GM19463 (cell line): ENCODE measurements around the gene NKX1-1.

Source experiments
- ATAC-seq: cut with Tn5 transposase; IDR thresholded peaks from one replicate; pipeline ENCODE4 v1.9.1; 2021; ENCODE audit warnings: mild to moderate bottlenecking, moderate library complexity; ENCODE audit not compliant: unreplicated experiment

NKX1-1 gene

DNA sequence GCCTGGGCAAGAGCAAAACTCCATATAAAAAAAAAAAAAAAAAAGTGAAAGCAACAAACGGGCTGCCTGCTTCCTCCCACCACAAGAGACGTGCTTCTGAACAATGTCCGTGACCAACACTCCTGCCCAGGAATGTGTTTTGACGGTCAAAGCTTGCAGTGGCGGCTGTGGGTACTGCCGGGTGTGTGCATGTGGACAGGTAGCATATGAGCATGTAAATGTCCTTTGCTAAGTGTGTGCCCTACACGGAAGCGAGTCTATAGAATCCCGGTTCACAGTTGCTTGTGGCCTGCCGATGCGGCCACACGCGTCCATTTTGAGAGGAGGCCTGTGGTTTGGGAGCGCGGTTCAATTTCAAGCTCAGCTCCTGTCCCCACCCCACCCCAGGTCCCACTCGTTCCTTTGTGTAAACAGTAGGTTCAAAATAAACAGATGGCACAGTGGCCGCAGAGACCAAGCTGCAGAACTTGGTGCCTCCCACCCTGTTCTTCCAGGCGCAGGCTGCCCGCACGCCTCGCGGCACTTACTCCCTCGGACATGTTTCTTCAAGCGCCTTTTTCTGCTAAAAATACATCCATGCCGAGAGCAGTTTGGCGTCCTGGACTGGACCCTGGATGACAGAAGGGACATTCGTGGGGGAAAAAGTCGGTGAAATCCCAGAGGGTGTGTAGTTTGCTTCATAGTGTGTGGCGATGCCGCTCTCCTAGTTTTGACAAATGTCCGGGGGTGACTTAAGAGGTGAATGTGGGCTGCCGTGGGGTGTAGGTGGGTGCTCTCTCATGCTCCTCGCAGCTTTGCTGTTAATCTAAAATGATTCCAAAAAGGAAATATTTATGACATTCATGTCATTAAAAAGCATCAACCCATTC is 11.5 kb upstream of the NKX1-1 start:
- no peak for ATAC-seq

GRCh38 chr4:1416948-1417260 is 10.7 kb upstream of the NKX1-1 start:
- no peak for ATAC-seq

- no peak for ATAC-seq
Measured at GRCh38 chr4:1416051-1416947, 10.1 kb upstream of the NKX1-1 start.

DNA sequence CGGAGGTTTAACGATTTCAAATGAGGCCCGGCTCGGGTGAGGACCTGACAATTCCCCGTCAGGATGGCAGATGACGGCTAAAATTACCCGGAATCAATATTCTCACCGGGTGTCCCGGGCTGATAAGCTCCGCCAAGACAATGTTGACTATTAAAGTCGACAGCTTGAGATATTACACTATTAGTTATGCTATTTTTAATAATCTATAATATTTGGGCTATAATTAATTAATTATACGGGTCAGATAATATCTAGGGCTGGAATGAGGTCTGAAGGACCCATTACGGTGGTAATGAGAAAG is 9.4 kb upstream of the NKX1-1 start:
- ATAC-seq, result no peak

DNA sequence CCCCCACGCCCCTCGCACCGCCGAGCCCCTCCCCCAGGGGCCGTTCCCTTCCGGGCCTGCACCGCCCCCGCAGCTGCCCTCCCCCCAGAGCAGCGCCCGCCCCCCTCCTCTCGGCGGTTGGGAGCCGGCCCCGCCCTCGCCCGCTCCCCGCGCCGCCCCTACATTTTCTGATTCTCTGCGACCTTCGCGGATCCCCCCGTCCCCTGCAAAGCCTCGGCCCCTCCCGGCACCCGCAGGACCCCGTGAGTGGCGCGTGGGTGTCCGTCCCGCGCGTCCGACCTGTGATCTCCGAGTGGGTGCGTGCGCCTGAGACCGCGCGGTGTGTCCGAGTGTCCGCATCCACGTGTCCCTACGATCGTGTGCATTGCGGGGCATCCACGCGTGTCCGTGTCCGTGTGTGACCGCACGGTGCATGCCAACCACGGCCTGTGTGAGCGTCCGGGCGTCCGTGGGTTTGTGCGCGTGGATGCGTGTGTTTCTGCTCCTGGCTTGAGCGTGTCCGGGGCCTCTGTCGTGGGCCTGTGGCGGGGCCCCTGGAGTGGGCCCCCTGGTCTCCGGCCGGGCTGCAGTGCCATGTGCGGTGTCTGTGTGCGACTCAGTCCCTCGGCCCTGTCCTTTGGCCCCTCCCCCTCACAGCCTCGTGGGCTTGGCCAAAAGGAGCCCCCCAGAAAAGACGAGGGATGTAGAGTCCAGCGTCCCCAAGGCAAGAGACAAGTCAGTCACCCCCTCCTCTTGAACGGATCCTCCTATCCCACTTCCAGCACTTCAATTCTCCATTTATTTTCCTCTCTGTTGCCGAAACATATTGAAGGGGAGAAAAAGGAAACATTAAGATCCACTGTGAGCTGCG is 8.8 kb upstream of the NKX1-1 start:
- ATAC-seq, result no peak

GRCh38 chr4:1413687-1414479 is 7.6 kb upstream of the NKX1-1 start:
- ATAC-seq, result no peak

GRCh38 chr4:1413204-1413663 is 7.0 kb upstream of the NKX1-1 start:
- no peak for ATAC-seq

- no peak for ATAC-seq
Measured at GRCh38 chr4:1412376-1413203, 6.3 kb upstream of the NKX1-1 start.

- no peak for ATAC-seq
Measured at GRCh38 chr4:1411436-1412375, 5.5 kb upstream of the NKX1-1 start.

- no peak for ATAC-seq
Measured at GRCh38 chr4:1410491-1411325, 4.5 kb upstream of the NKX1-1 start.

- ATAC-seq, result no peak
Measured at GRCh38 chr4:1409491-1410425, 3.5 kb upstream of the NKX1-1 start.

DNA sequence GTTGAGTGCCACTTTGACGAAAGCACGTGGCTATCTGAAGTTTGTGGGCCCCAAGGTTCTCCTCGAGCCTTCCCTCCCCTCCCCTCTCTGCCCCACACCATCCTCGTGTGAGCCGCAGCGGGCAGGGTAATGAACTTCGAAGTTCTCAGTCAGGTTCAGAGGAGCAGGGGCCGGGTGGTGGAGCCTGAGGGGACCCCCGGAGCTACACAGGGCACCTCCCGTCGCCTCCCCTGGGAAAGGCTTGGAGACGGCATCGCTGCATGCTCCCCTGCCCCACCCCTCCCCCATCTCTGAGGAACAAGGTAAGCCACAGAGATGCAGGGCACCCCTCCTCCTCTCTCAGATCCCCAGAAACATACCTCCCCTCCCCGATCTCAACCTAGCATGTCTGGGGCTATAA is 2.8 kb upstream of the NKX1-1 start:
- no peak for ATAC-seq

DNA sequence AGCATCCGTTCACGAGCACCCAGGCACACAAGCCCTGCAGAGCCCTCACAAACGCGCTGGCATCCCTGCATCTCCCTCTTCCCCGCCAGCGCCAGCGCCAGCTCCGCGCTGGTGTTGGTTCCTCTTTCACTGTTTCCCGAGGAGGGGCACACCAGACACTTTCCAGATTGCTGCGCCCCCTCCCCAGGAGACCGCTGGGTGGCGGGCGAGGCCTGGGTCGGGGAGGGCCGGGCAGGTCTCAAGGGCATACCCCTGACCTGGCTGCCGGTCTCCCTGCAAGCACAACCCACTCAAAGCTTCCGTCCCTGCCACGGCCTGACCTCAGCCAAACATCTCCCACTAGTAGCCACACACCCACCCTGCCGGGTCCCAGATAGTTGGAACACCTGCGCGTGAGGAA is 2.2 kb upstream of the NKX1-1 start:
- ATAC-seq, result no peak

DNA sequence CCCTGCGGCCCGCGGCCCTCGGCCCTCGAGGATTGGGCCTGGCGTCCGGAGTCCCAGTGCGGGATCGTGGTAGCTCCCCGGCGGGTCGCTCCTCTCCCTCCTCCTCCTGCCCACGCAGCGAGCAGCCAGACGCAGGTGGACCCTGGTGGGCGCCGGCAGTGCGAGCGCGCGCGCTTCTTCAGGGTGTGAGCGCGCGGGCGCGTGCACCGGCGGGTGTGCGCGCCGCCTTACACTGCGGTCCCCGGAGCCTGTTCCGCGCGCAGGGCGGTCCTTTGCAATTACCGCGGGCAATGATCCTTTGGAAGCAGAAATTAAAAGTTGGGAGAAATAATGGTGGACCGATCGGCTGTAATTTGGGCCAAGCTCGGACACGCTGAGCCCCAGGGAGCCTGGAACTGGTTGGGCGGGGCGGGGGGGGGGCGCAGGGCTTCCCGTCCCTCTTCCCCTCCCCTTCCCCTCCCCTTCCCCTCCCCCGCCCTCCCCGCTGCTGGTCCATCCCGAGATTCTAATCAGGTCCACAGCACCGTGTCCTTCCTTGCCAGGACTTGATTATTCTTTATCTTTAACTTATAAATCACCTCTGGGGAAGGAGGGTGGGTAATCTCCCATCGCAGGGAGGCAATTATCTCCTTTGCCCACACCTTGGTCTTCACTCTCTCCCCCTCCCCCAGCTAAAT is 1.6 kb upstream of the NKX1-1 start:
- ATAC-seq, result no peak

DNA sequence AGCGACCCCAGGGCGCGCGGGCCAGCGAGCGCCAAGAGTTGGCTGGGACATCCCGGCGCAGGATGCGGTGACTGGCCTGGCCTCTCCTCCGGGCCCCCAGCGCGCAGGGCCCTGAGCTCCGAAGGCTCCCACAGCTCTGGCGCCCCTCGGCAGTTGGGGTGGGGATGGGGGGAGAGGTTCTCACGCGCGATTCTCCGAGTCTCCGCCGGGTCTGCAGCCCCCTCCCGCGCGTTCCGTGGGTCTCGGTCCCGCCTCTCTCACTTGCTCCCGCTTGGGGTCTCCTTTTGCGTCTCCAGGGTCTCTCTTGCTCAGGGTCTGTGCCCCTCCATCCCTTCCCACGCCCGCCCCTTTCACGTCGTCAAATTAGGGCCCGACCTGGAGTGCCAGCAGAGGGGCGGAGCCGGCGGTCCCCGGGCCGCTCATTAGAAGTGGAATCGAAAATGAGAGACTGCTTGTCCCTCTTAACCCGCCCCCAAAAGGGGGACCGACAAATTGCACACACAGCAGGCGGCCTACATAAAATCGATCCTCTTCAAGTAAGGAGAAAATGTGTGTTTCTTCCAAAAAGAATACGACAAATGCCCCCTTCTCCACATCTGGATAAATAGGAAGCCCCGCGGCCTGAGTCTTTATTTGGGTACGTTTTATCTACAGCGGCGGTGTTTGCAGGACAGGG is 877 bp upstream of the NKX1-1 start:
- ATAC-seq, result no peak
